Activated CD4-positive, CD25-positive, alpha-beta regulatory T cell treated with anti-CD3 and anti-CD28 coated beads, Interleukin-2, amount 50 U/mL, for 72 hours (primary cell): ENCODE measurements around the gene MAPK7.

Experiments
- DNase-seq: peaks from one replicate; pipeline ENCODE4 v3.0.0; 2021

MAPK7 gene

DNA sequence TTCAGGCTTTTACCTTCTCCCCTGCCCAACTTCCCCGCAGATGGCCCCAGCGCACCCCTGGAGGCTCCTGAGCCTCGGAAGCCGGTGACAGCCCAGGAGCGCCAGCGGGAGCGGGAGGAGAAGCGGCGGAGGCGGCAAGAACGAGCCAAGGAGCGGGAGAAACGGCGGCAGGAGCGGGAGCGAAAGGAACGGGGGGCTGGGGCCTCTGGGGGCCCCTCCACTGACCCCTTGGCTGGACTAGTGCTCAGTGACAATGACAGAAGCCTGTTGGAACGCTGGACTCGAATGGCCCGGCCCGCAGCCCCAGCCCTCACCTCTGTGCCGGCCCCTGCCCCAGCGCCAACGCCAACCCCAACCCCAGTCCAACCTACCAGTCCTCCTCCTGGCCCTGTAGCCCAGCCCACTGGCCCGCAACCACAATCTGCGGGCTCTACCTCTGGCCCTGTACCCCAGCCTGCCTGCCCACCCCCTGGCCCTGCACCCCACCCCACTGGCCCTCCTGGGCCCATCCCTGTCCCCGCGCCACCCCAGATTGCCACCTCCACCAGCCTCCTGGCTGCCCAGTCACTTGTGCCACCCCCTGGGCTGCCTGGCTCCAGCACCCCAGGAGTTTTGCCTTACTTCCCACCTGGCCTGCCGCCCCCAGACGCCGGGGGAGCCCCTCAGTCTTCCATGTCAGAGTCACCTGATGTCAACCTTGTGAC lies 3.6 kb downstream of the MAPK7 start:
- DNase-seq, result no peak

DNA sequence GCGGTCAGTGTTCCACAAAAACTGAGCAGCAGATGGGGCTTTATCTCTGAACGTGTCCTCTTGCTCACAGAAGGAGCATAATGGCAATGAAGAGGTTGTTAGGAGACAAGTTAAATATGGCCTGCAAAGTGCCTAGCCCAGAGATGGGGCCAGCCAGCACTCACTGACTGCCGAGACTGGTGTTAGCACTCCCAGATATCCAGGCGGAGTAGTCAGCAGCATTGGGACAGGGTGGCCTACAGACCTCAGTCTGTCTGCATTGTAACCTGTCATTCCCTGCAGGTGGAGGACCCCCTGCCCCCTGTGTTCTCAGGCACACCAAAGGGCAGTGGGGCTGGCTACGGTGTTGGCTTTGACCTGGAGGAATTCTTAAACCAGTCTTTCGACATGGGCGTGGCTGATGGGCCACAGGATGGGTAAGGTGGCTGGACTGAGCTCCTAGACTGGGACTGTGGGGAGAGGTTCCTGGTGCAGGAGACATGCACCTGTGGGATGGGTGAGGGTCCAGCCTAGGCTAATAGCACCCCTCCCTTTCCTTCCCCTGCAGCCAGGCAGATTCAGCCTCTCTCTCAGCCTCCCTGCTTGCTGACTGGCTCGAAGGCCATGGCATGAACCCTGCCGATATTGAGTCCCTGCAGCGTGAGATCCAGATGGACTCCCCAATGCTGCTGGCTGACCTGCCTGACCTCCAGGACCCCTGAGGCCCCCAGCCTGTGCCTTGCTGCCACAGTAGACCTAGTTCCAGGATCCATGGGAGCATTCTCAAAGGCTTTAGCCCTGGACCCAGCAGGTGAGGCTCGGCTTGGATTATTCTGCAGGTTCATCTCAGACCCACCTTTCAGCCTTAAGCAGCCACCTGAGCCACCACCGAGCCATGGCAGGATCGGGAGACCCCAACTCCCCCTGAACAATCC lies 4.5 kb downstream of the MAPK7 start:
- DNase-seq, result no peak

DNA sequence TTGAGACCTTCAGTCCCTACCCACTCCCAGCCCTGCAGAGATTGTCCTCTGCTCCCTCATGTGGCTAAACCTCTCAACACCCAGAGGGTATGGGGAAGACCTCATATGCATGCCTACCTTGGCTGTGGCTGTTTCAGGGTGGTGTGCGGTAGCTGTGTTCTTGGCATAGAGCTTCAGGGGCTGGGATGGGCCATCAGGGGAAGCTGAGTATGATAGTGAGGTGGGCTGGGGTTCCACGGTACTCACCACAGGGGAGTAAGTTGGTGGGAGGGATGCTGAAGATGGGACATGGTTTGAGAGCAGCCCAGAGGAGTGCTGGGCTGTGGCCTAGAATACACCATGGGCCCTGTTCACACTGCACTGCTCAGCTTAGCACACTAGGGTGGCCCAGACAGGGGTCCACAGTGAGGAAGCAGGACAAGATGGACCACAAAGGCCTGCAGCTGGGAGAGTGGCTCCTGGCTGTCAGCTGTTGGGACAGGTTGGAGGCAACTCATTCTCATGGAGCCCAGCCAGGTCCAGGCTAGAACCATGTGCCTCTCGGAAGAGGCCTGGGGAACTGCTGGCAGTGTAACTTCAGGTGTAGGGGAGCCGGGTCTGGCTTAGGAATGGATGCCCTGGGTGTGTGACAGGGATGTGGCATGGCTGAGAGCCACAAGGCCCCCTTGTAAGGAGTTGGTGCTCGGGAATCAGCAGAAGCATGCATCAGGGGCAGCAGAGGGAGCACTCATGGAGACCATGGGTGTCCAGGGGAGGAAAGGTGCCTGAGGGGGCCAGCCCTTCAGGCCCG lies 5.6 kb downstream of the MAPK7 start:
- DNase-seq, result no peak

DNA sequence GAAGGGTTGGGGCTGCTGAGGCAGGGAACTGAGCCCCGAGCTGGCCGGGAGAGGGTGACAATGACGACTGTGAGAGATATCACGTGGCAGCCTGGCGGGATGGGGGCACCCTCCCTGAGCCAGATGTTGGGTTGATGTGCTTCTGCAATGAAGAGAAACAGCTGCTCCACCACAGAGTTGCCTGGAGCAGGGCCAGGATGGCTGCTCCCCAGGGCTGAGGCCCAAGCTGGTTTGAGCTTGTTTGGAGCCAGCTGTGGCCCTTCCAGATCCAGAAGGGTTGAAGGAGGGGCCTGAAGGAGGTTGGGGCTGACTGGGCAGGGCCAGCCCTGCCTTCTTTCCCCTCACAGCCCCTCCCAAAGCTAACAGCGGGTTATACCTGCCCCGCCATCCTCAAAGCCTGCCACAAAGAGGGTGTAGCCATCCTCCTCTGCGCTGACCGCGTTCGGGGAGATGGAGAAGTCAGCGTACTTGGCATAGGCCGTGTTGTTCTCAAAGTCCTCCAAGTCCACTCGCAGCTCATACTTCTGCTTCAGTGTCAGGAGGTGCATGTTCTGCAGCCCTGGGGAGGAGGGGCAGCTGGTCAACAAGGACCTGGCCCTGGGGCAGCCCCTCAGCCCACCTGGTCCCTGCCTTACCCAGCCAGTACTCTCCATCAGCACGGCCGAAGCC lies 6.6 kb downstream of the MAPK7 start:
- no peak for DNase-seq

DNA sequence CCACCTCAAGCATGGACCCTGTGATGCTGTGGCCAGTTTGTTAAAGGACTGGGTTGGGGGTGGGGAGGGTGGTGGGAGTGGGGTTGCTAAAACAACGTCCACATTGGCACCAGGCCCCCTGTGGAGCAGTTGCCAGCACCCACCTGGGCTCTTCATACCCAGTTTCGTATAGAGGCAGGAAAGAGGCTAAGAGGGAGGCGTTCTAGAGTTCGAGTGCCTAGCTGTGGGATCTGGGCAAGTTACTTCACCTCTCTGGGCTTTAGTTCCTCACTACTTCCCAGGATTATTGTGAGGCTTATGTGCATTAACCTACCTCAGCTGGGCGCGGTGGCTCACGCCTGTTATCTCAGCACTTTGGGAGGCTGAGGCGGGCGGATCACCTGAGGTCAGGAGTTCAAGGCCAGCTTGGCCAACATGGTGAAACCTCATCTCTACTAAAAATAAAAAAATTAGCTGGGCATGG lies 7.3 kb downstream of the MAPK7 start:
- DNase-seq, result no peak

DNA sequence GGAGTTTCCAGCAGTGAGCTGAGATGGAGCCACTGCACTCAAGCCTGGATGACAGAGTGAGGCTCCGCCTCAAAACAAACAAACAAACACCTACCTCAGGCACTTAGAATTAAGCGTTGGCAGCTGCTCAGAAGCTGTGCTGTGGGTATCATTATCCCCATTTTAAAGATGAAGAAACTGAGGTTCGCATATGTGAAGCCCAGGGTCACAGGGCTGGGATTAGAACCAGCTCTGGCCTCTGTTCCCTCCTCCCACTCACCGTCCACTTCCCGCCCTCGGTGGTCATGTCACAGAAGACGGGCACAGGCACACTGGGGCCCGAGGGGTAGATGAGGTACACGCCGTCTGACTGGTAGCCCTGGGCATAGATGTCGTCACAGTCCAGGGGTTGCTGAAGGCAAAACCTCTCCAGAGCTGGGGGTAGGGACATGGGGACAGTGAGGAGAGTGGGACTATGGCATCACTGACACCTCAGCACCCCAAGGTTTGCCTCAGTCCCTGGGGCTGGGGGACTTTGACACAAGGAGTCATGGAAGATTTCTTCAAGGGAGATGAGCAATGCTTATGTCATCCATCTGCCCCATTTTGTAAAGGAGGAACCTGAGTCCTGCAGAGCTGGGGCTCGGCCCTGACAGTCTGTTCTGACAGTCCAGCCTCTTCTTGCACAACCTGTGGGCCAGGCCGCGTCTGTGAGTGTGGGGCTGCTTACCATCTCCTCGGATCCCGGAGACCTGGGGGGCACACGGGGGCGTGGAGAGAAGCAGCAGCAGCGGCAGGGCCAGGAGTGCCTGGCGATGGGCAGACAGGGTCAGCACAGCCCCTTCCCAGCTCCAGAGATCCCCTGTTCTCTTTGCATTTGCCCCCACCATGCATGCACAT lies 8.0 kb downstream of the MAPK7 start:
- DNase-seq, result no peak

DNA sequence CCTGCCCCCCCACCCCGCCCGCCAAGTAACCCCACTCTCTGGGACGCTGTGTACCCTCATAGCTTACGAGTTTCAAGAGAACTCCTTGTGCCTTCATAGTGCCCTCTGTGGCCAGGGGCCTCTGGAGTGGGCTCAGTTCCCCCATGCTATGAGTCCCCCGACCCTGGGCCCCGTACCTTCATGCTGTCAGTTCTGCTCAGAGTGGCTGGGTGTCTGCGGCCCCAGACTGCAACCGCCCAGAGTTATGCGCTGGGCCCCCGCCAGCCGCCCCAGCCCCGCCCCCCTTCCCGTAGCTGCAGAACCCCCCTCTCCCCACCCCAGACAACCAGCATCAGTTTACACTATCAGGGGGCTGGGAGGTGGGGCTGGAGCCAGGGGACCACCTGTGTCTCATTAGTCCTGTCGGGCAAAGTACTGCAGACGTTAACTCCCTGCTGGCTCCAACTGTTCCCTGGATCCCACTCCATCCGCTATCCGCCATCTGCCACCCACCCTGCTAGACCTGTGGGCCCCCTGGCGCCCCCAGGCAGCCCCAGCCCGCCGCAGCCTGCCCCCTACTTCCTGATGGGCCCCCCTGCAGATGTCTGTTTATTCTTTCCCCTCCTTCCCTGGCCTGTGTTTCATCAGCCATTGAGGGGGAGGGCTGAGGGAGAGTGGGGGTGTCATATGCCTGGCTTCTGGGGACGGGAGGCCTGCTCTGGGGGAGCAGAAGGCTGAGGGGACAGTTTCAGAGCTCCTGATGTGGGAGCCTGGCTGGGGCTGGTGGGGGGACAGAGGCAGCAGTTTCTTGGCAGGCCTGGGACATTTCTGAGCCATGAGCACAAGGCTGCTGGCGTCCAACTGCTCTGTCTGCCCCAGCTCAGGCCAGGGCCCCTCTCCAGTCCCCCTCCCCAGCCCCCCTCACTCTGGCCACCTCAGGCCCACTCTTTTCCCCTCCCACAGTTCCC lies 8.9 kb downstream of the MAPK7 start, which contains the start of gene MFAP4:
Gene MFAP4, minus strand, starts transcription at position 217 of the 947 bp plus-strand sequence. Its CDS starts 35 bp downstream, at position 182.
- no peak for DNase-seq

DNA sequence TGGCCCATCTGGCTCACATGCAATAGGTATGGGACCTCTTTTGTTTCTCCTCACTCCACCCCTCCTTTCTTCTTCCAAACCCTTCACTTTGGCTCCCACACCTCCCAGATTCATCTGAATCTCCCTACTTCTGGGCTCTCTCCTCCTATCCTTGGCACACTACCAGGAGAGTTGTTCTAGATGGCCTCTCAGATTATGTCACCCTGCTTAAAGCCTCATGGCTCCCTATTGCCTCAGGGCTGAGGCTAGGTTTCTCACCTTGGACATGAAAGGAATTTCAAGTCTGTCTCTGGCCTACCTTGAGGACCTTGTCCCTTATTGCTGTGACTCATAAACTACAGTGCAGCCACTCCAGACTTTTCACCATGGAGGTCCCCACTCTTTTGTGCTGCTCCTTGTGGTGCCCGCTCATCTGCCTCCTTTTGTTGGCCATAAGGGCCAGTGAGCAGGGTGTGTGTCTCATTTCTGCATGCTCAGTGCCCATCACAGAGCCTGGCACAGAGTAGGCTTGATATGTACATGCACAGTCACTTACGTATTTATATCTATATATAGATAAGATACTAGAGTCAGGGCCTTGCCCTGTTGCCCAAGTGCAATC lies 9.7 kb downstream of the MAPK7 start:
- DNase-seq, result no peak

DNA sequence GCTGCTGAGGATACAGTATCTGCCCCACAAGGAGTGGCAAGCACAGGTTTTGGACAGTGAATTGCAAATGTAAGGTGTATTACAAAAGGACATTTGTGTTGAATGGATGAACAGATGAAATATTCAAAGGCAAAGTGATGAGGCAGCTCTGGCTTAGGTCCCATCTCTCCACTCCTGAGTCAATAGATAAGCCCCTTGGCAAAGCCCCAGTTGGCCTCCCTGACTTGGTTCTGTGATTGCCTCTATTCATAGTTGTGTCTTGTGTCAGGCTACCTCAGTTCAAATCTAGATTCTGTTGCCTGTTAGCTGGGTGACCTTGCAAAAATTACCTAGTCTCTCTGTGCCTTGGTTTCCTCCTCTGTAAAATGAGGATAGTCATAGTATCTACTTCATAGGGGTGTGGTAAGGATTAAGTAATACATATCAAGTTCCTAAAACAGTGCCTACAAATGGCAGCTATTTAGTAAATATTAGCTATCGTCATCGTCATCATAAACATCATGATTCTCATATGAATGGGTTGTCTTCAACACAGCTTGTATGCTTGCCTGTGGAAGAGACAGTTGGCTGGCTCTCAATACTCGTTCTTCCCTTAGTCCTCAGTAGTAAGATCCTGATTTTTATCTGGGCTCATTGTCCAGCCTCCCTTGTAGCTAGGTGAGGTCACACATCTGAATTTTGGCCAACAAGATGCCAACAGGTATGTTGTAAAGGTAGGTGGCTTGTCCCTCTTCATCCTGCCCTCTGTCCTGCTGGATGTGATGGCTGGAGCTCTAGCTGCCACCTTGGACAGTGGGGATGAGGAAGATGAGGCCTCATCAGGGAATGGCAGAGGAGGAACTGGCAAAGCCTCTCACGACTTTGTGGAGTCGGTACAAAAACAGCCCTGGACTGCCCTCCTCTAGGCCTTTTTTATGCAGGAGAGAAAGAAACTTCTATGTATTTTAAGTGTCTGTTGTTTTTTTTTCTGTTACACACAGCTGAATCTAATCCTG lies 10.8 kb downstream of the MAPK7 start:
- DNase-seq, result no peak

DNA sequence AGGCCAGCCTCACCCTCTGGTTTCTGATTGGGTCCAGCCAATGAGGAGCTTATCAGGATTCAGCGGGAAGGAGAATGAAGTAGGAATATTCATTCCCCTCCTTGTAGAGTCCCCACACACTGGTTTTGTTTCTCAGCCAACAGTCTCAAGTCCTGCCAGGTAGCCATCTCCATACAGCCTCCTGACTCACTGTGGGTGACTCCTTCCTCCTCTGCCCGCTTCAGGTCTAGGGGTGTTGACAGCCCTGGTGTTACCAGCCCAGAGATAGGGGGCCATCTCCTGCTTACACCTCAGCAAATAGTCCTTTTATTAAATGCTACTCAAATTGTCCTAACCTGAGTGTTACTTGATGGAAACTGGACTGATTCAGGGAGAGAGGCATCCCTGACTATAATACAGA lies 12.7 kb downstream of the MAPK7 start:
- DNase-seq, result no peak

DNA sequence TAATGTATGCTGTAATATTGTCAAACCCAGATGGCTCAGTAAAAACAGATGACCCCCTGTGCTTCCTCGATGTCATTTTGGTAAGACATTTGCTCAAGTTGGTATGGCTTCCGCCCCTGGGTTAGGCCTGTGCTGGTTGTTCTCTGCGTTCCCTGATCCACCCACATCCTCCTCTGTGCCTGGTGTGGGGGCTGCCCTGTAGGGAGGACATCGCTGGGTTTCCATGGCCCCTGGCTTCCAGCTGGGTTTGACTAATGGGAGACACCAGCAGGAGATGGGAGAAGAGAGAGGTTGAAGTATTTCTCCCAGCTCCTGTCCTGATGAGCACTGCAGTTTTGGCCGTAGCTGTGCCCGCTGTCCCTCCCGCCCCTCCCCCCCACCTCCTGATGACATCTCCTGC lies 13.1 kb downstream of the MAPK7 start:
- no peak for DNase-seq

DNA sequence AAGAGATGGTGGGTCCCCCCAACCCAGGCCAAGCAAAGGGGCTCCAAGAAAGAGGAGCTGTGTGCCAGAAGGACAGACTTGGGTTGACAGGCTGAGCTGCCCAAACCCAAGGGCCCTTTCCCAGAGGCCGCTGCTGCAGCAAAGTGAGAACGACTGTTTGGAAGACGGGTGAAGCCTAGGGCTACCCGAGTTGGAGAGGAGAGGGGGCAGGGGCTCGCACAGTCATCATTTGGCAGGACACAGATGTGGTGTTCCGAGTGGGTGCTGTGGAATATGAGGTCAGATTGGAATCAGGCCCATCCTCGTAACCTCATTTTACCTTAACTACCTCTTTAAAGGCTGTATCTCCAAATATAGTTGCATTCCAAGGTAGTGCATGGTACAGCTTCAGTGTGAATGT lies 14.0 kb downstream of the MAPK7 start:
- no peak for DNase-seq

DNA sequence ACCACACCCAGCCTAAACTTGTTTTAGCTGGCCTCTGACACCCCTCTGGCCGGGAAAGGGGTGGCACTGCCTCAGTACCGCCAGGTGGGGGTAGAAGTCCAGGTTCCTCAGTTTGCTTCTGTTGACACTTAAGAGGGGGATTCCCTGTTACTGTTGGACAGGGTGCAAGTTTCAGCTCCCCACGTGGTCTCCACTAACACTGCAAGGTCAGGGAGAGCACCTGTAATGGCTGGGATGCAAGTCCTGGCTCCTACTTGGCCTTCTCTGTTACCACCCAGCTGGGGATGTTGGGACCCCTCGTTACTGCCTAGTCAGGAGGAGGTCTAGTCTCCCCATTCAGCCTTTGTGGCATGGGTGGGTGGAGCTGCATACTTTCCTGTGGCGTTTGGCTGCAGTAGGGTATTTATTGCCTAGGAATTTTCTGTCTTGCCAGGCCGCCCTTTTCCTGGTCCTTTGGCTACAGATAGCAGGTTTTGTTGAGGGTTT lies 19.3 kb downstream of the MAPK7 start:
- DNase-seq, result no peak

DNA sequence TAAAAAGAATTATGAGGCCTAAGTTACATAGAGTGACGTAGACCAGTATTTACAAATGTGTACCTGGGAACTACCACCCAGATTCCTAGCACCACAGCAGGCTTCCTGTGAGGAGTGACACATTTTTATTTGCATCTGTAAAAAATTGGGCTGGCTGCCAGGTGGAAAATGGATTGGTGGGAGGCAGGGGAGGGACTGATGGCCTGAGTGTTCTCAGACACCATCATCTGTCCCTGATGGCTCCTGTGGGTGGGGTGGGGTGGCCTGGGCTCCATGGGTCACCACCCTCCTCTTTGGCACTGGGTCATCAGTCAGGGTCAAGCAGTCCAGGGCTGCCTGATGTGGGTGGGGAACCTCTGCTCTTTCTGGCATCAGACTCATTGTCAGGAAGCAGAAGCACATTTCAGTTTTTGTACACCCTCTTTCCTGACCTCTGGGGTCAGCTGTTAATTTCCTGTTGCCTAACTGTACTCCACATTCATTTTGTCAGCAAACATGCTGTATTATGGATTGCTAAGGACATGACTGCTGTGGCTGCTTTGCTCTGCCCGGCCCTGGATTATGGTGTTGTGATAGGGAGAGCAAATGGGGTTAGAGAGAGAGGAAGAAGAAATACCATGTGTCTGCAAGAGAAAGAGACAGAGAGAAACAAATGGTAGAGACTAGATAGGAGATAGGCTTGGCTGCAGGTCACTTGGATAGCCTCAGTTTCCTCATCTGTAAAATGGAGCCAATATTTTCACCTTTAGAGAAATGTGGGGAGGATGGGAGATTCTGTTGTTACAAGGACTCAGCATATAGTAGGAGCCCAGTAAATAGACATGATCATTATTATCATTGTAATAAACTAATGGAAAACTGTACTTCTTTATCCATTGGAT lies 20.2 kb downstream of the MAPK7 start:
- DNase-seq, result no peak

DNA sequence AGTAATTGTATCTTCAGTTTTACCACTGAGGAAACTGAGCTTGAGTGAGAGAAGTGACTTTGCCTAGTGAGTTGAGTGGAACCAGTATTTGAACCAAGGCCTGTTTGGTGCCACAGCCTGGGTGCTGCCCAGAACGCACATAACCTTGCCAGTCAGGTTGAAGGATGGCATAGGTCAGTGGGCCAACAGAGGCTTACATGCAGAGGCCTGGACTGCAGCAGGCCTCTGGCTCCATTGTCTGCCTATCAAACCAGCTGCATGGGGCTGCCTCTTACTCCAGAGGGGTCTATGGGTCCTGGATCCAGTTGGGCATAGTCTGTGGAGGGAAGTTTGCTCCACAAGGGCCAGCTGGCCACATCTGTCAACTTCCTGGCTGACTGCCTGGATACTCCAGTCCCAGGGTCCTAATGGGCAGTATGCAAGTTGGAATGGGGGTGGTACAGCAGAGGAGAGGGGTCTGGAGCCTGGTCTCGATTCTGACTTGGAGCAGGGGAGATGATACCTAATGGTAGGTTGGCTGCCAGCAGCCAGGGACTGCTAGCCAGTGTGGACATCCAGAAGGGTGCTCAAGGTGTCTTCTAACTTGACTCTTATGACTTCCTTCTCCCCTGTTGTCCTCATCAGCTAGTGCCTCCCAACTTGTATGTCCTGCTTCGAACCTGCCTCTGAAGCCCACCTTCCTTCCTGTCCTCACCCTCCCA lies 21.6 kb downstream of the MAPK7 start:
- no peak for DNase-seq

DNA sequence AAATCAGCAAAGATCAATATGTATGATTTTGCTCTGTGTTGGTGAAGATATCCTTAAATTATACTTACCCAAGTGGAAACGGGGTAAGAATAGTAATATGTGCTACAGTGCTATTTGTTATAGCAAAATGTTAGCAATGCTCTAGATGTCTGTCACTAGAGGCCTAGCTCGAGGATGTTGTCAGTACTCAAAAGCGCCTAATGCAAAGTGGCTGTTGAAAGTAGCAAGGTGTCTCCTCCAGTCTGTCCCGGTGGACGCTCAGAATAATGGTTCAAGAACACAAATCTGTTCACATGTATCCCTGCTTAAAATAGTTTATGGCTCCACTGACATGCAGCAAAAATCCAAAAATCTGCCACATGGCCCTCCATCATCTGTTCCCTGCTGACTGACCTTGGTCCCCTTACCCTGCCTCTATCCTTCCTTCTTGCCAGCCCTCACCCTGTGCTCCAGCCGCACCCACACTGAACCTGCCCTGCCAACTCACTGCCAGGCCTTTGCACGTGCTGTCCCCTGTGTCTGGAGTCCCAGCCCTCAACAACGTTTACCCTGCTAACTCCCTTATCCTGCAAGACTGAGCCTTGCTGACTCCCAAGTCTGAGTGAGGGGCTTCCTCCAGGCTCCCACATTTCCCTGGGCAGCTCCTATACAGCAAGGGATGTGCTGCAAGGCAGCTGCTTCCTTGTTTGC lies 23.2 kb downstream of the MAPK7 start:
- no peak for DNase-seq
